Hematopoietic multipotent progenitor cell treated with erythropoietin and hydrocortisone succinate and interleukin-3 and kit ligand, for 8 days (in vitro differentiated cells): ENCODE measurements around the gene SHROOM2.
"Not testable (repeated sequence)": the region's sequence is repeated elsewhere in the genome, so short reads cannot be mapped to it uniquely, and the experiment has no call there.

Source experiments
- DNase-seq: peaks from one replicate; pipeline ENCODE4 v3.0.0-alpha.2; 2015

The SHROOM2 gene

DNA sequence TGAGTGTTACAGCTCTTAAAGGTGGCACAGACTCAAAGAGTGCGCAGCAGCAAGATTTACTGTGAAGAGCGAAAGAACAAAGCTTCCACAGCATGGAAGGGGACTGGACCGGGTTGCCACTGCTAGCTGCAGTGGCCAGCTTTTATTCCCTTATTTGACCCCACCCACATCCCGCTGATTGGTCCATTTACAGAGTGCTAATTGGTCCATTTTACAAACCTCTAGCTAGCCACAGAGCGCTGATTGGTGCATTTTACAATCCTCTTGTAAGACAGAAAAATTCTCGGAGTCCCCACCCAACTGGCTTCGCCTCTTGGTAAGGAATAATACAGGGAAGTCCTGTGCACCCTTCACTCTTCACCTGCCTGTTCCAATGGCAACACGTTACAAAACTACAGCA is 1.9 kb upstream of the SHROOM2 start:
- DNase-seq, result no peak

DNA sequence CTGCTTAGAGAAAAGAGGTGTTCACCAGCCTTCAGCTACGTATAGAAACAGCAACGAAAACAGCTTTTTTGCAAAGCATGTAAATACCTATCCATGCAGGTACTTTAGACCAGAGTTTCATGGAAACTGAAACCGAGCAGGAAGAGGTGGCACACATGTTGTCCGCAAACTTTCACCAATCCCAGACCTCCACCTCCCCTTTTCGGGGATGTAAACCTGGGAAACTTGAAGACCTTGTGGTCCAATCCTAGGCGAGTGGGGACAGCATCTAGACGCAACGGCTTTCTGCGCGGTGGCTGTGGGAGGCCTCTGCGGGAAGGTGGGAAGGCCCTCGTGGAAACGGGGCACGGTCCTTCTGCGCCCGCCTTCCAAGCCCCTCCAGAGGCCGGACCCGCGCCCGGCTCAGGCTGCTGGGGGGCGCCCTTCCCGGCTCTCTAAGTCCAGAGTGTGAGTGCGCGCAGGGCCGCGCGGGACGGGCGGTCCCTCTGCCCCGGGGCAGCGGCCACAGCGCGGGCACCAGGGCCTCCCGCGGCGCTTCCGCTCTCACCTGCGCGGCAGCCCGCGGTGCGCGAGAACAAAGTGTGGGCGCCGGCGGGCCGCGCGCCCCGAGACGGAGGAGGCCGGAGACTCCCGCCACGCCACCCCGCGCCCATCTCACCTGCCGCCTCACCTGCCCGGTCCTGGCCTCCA is 830 bp upstream of the SHROOM2 start:
- DNase-seq, result no peak

DNA sequence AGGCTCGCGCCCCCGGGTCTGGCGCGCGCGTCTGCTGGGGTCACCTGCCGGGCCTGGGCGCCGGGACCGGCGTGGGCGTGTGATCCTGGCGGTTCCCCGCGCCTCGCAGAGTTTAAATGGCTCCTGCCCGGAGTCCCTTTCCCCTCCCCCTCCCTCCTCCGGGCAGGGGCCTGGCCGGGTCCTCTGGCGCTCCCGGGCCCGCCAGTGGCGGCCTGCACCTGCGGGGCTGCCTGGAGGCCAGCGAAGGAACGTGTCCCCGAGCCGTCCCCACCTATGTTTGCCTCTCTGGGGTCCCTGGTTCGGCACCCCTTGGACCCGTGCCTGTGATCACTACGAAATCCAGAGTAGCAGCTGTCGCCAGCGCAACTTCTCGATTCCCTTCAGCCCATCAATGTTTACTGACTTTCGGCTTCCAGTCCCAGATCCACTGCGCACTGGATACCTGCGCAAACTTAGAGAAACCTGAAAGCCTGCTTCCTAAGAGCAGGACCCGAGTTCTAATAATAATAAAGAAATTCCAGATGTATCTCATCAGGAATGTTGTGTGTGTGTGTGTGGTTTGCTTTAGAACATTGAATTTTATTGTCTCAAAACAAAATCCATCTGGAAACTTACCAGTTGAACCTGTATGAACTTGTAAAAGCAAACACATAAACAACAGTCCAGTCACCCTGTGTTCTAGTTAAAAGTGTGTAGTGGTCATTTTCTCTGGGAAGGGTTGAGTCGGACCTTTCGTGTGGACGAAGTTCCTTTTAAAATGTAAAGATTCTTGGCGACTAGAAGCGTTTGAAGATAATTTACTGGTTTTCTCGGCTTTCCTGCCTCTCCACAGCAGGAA is 788 bp downstream of the SHROOM2 start:
- no peak for DNase-seq

DNA sequence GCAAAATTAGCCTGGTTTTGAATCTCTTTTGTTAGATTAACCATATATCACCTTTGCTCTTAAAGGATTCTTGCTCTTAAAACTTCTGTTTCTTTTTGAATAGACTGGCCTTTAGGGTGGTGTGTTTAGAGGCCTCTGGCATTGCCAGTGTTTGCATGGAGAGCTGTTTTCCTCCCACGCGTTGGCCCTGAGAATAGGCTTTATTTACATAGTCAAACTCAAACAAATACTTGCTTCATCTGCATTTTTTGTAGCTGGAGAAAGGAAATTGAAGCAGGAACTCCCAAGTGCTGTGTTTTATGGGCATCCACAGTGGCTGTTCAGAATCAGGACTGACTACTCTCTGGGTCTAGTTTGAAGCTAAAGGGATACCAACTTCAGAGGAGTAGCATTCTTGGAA is 2.7 kb downstream of the SHROOM2 start:
- no peak for DNase-seq

DNA sequence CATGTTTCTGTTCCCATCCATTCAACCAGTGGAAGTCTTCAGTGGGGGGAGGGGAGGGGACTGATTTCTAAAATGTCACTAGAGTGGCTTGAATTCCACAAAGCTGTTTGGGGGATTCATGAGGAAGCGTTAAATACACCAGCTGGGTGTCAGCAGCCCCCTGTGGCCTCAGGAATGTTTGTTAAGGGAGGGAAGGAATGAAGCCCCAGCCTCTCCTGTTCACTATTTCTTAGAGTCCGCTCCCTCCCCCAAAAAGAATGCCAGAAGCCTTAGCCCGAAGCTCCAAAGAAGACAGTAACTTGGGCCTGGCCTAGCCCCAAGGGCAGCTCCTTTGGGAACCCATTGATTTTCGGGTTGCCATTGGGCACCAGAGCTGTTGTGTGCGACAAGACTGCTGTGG is 3.3 kb downstream of the SHROOM2 start:
- DNase-seq, result no peak

DNA sequence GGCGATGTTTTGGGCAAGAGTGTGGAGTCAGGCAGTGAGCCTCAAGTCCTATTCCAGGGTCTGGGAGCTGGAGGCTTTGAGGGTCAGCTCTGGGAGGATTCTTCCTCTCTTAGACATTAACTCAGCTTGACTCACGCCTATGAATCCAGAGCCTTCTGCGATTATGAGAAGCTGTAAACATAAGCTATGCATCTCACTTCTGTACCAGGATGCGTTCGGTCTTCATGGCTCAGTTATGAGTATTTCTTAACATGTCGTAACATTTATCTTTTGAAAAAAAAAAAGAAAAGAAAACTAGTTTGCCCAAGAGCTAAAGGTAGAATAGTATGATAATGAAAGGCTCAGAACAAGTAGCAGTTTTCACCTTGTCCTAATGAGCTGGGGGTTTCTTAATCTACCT is 4.6 kb downstream of the SHROOM2 start:
- no peak for DNase-seq

DNA sequence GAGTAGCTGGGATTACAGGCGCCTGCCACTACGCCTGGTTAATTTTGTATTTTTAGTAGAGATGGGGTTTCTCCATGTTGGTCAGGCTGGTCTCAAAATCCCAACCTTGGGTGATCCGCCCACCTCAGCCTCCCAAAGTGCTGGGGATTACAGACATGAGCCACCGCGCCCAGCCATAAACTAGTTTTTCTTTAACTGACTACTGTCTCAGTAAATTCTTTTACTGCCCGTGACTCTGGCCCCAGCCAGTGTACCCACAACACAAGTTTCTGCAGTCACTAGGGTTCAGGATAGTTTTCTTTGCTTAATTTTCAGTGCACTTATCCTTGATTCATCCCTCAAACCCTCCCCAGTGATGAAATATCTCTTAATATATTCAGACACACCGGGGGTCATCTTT is 8.3 kb downstream of the SHROOM2 start:
- DNase-seq, result no peak

DNA sequence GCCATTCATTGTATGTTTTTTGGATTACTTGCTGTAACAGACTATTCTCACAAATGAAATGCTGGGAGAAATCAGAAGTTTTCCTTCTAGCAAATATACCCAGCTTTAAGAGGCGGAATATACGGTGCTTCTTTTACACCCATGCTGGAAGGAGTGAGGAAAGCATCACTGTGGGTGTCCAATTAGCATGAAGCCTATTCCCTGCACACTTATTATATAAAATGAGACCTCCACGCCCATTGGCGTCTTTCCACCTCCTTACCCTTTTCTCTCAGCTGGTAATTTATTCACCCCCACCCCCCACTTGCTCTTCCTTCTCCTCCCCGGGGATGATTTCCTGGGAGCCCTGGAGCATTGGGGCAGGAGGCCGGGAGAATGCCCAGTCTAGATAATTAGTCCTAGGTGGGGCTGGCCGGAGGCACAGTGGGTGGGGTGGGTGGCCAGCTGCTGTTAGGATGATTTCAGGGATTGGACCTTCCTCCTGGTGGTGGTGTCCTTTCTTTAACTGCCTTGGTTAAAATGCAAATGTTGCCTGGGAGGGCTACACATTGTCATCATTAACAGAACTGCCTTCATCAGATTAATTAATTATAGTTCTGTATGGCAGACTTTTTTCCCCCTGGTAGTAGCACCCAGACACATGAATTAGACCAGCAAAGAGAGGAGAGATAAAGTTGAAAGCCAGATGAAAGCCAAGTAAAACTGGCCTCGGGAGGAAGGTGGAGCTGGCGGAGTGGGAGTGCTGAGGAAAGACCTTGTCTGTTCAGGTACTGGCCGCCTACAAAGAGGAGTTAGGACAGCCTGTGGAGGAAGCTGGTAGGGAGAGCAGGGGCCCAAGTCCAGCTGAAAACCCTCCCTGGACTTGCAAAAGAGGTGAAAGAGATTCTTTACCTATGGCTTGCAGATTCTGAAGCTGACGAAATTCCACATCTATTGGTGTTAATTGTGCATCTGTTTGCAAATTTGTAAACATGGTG is 11.4 kb downstream of the SHROOM2 start:
- DNase-seq, result no peak

DNA sequence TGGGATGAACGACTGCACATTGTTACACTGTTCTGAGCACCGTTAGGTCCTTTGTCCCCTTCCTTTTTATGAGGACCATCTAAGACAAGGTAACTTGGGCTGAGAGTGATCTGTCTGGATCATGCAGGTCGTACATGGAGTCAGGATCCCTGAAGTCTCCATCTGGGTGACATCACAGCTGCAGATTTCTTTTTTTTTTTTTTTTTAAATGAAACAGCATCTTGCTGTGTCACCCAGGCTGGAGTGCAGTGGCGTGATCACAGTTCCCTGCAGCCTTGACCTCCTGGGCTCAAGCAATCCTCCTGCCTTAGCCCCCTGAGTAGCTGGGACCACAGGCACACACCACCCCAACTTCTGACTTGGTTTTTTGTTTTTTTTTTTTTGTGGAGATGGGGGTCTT is 16.5 kb downstream of the SHROOM2 start:
- no peak for DNase-seq

DNA sequence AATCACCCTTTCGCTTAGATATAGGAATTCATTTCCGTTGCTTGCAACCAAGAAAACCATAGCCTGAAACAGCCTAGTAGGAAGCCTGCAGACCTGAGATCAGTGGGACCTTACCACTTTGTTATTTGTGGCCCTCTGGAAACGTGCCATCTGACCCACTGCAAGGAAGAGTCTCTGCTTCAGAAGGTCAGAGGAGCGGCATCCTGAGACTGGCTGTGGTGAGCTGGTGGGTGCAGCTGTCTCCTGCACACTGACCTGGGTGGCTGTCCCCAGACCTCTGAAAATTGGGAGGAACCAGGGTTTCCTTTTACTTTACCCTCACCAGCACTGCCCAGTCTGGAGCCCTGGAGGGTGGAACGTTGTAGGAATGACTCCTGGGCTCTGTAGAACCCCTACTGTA is 18.2 kb downstream of the SHROOM2 start:
- no peak for DNase-seq

DNA sequence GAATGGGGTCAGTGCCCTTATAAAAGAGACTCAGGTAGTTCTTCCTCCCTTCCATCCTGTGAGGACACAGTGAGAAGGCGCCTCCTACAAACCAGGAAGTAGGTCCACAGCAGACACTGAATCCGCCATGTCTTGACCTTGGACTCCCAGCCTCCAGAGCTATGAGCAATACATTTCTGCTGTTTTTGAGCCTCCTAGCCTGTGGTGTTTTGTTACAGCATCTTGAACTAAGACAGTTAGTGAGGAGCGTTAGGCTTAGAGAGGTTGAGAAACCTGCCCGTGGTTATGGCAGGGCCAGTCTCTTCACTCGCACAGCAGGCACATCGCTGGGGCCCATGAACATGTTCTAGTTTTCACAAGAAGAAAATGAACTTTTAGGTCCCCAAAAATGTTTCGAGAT is 19.7 kb downstream of the SHROOM2 start:
- no peak for DNase-seq

DNA sequence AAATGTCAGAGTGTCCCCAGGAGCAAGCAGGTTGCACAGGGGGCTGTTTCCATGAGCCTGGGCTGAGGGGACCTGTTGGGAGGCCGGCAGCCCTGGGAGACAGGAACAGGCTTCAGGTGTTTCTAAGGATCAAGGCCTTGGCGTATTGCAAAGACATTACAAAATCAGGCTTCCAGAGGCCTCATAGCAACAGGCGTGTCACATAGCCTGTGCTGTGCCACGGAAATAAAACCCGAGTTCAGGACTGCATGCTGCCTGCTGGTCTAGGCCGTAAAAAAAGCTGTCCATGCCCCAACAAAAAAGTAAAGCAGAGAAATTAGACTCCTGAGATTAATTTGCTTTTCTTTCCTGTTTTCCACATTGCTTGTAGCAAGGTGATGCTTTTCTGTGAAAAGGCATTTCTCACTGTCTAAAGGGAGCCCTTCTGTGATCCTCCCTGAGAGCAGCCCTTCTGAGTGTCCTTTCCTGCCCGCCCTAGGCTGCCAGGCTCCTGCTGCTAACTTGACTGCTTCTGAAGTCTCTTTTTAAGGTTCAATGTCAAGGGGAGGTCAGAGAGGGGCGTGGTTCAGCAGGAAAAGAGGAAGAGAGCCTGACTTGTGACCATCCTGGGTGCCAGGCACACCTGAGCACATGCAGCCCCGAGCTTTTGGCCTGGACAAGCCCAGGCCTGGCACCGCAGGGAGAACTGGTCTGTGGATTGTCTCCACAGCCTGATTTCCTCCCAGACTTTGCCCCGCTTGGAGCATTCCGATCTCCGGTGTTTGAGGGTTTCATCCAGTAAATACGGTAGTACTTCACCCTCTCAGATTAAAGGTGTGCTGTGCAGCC is 21.3 kb downstream of the SHROOM2 start:
- DNase-seq, result no peak

DNA sequence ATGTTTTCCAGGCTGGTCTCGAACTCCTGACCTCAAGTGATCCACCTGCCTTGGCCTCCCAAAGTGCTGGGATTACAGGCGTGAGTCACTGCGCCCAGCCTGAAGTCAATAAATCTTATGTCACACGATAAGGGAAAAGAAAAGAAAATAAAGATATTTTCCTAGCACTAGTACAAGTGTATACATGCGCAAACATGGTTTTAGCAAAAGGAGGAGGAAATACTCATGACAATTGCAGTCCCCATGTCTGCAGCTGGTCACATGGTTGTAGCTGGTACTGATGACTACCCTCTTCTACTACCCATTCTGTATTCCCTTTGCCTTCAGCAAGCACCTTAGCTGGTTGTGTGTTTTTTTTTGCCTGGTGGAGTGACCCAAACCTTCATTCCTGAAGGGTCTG is 23.6 kb downstream of the SHROOM2 start:
- DNase-seq, result not testable (repeated sequence)

DNA sequence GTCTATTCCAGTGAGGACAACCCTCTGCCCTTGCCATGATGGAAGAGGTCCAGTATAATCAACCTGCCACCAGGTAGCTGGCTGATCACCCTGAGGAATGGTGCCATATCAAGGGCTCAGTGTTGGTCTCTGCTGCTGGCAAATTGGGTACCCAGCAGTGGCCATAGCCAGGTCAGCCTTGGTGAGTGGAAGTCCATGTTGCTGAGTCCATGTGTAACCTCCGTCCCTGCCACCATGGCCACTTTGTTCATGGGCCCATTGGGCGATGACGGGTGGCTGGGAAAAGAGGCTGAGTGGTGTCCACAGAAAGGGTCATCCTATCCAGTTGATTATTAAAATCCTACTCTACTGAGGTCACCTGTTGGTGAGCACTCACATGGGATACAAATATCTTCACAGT is 24.9 kb downstream of the SHROOM2 start:
- not testable (repeated sequence) for DNase-seq

DNA sequence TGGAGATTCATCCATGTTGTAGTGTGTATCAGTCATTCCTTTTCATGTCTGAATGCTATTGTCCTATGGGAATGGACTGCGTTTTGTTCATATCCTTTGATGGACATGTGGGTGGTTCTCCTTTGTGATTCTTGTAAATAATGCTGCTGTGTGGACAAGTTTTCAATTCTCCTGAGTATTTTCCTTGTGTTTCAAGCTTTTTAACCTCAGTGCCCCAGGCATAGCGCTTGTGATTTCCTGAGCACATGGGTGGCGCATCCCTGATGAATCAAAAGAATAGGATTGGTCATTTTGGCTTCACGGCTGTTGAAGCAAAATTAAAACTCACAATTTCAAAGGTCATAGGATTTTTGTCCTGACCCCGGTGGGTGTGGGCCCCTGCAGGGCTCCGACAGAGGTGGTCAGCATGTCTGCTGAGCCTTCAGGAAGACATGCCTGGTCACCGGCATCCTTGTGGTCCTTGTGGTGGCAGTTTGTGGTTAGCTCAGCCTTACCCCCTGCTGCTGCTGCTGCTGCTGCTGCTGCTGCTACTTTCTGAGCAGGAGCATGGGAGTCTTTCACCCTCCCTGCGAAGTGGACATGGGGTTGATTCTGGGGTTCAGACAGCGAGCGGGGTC is 30.0 kb downstream of the SHROOM2 start:
- DNase-seq, result no peak

DNA sequence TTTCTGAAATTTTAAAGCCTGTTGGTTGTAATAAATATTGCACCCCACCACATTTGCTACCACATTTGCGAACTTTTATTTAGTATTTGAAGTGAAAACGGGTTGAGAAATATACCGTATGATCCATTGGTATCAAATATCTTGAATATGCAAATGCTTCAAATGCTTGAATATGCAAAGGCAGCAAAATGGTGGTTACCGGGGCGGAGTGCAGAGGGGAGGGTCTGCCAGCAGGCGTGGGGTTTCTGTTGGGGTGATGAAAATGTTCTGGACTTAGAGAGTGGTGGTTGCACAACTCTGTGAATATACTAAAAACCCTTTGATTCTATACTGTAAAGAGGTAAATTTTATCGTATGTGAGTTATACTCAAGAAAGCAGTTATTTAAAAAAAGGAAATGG is 35.3 kb downstream of the SHROOM2 start:
- DNase-seq, result no peak

DNA sequence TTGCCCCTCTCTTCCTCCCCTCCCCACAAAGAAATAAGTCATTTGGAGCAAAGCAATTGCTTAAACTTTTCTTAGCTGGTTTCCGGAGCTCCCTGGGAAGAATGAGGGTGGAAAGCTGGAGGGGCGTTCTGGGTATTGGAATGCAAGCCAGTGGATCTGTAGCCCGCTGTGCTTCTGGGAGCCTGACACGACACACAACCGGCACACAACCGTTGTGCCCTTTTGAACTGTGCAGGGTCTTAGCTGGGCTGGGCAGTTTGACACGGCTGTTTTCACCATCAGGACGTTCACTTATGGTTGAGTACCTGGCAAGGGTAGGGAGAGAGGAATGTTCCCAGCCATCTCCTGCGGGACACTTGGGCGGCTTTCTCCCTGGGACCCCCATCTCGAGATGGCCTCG is 38.3 kb downstream of the SHROOM2 start:
- DNase-seq, result no peak

DNA sequence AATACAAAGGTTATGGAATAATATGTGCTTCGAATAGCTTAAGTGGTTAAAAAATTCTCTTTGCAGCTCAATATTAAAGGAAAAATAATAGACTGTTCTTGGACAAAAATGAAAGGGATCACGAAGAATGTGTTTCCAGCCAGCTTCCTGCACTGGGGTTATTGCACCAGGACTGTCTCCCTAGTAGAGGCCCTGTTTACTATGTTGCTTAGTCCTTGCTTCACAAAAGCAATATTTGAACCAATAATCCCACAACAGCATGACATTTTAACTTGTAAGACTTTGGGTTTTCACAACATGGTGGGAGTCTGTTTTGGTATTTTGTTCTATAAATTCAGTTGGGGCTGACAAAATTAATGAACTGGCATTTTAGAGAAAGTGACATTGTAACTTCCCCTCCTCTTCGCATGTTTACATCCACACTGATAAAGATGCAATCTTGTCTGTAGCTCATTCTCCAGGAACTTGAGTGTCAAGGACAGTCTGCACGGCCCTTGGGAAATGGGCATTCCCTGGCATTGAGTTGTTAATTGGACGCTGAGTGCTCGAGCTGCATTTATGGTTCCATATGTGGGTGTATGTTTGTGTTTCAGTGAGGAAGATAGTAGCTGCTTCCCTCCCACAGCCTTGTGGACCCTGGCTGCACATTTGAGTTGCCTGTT is 39.0 kb downstream of the SHROOM2 start:
- DNase-seq, result no peak

DNA sequence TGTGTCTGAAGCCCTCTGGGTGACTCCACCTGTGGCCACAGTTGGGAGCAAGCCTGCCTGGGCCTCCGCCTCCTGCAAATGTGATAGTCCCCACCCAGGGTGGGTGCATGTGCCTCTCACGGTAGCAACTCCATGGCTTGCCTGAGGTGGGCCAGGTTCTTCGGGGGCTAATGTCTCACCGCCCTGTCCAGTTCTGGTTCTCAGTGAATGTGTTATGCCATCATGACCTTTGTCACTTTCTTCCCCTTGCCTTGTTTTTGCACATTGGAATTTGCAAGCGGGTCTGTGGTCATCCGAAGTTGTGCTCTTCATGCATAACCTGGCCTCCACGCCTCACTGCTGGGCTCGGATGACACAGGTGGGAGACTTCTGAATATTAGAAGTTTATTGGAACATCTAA is 39.7 kb downstream of the SHROOM2 start:
- no peak for DNase-seq

DNA sequence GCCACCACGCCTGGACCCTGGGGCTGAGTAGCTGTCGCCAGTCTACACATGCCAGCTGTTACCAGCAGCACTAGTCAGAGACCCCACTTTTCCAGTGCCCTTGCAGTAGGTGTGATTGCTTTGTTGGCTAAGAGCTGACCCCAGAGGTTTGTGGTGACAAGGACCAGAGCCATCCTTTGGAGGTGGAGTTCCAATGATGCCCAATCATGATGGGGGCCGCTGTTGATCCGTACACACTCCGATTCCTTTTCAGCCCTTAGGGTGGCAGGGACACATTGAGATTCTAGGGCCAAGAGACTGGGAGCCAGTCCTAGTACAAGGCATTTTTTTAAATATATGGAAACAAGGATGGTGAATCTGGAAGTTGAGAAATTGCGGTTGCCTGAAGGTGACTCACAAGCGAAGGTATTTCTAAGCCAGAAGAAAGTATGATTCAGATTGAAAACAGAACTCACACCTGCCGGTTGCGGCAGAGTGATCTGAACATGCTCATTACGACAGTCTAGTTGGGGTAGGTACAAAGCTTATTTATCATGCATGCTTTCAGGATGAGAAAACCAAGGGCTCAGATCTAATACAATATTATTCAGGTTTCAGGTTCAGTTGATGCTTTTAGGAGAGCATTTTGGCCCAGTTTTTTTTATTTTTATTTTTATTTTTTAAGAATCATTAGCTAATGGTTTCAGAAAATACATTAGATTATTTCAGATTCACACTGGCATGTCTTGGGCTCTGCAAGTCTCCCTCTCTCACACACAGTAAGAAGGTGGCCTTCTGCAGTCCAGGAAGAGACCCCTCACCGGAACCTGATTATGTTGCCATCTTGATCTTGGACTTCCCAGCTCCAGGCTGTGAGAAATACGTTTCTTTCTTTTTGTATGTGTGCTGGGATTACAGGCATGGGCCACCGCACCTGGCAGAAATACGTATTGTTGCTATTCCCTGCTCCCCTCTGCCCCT is 43.4 kb downstream of the SHROOM2 start:
- DNase-seq, result no peak
